Activated T-helper 17 cell treated with anti-CD3 and anti-CD28 coated beads, Interleukin-2, amount 50 U/mL, for 72 hours (primary cell): ENCODE measurements around the gene TMEM51. TPM values are rescaled to one million over a fixed set of nuclear protein-coding genes. Genes with fewer than 3 reads are reported as not detected.
"Not testable (repeated sequence)": the region's sequence is repeated elsewhere in the genome, so short reads cannot be mapped to it uniquely, and the experiment has no call there.

ENCODE experiments used
- ATAC-seq: fragments of 150-1000 bp; cut with Tn5 transposase; replicated peaks from 2 replicates; pipeline ENCODE4 v1.10.0; 2021; ENCODE audit warnings: mild to moderate bottlenecking, moderate library complexity
- H3K27ac Mint-ChIP-seq: one replicate; pipeline ENCODE4 v1.8.0; 2022; ENCODE audit warnings: mixed read lengths
- H3K27me3 Mint-ChIP-seq: one replicate; pipeline ENCODE4 v1.8.0; 2022; ENCODE audit warnings: mixed read lengths
- H3K36me3 Mint-ChIP-seq: one replicate; pipeline ENCODE4 v1.8.0; 2022; ENCODE audit warnings: low read depth, mild to moderate bottlenecking, mixed read lengths
- H3K4me1 Mint-ChIP-seq: one replicate; pipeline ENCODE4 v1.8.0; 2022; ENCODE audit warnings: mixed read lengths
- H3K4me3 Mint-ChIP-seq: one replicate; pipeline ENCODE4 v1.8.0; 2022; ENCODE audit warnings: mild to moderate bottlenecking, mixed read lengths
- H3K9me3 Mint-ChIP-seq: one replicate; pipeline ENCODE4 v1.8.0; 2022; ENCODE audit warnings: mixed read lengths
- total RNA-seq, 2 donors: library from RNA; stranded (reverse); gene quantifications; one replicate each; pipeline ENCODE4 v1.2.3, GENCODE V29; 2022

Gene TMEM51
- total RNA-seq, 2 donors from 2014 or later: not detected

- no peak for ATAC-seq
- H3K4me1 Mint-ChIP-seq: no peaks in the 10 kb centered on the region
- no peak overlapping the region for H3K4me3 Mint-ChIP-seq
- no peaks in the 10 kb centered on the region for H3K36me3 Mint-ChIP-seq
- H3K27ac Mint-ChIP-seq: no peak overlapping the region
- H3K9me3 Mint-ChIP-seq: no peaks in the 10 kb centered on the region
- H3K27me3 Mint-ChIP-seq: peaks cover 3% of the 10 kb centered on the region
Observed at GRCh38 chr1:15120251-15120945, 33.1 kb upstream of the TMEM51 start.

- Mint-ChIP-seq H3K9me3 (no peaks in the 10 kb centered on the region), H3K36me3 (no peaks in the 10 kb centered on the region), H3K4me3 (no peak overlapping the region), H3K27me3 (no peaks in the 10 kb centered on the region), H3K27ac (no peak overlapping the region), H3K4me1 (no peaks in the 10 kb centered on the region)
- no peak for ATAC-seq
Observed at GRCh38 chr1:15122331-15122730, 31.2 kb upstream of the TMEM51 start.

- H3K27ac Mint-ChIP-seq: no peak overlapping the region
- no peaks in the 10 kb centered on the region for H3K36me3 Mint-ChIP-seq
- H3K4me1 Mint-ChIP-seq: no peaks in the 10 kb centered on the region
- H3K27me3 Mint-ChIP-seq: no peaks in the 10 kb centered on the region
- H3K9me3 Mint-ChIP-seq: no peaks in the 10 kb centered on the region
- H3K4me3 Mint-ChIP-seq: no peak overlapping the region
- ATAC-seq: no peak
Observed at GRCh38 chr1:15123270-15123669, 30.3 kb upstream of the TMEM51 start.

GRCh38 chr1:15123925-15124324 is 29.6 kb upstream of the TMEM51 start:
- no peaks in the 10 kb centered on the region for H3K4me1 Mint-ChIP-seq
- no peak overlapping the region for H3K27ac Mint-ChIP-seq
- no peak for ATAC-seq
- H3K27me3 Mint-ChIP-seq: no peaks in the 10 kb centered on the region
- H3K9me3 Mint-ChIP-seq: no peaks in the 10 kb centered on the region
- H3K4me3 Mint-ChIP-seq: no peak overlapping the region
- no peaks in the 10 kb centered on the region for H3K36me3 Mint-ChIP-seq

DNA sequence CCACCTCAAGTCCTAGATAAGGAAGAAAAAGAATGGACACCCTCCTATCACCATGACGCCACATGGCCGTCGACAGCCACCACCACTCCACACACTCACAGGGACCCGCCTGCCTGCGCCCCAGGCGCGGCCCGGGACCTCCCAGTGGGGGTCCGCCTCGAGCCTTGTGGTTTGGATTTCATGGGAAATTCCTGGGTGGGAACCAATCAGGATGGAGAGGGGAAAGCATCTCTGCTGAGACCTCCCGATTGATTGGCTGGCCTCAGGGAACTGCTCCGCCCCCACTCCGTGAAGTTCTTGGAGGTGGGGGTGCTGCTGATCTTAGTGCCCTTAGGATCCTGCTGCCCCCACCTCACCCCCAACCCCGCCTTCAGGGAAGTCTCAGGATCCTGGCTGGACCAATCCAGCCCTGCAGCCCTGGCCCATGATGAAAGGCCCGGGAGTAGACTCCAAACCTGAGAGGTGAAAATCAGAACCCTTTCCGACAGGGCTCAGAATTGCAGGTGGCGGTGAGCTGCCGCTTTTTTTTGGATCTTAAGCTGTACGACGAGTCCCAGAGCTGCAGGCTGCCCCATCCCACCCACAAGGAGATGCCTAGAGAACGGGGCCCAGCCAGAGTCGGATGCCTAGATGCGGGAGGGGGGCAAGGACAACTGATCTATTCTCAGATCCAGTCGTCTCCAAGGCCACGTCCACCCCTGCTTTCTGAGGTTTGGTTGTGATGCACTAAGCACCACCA is 29.0 kb upstream of the TMEM51 start:
- Mint-ChIP-seq H3K4me3 (no peak overlapping the region), H3K36me3 (no peaks in the 10 kb centered on the region), H3K27me3 (no peaks in the 10 kb centered on the region), H3K4me1 (no peaks in the 10 kb centered on the region), H3K9me3 (no peaks in the 10 kb centered on the region), H3K27ac (no peak overlapping the region)
- no peak for ATAC-seq

- H3K36me3 Mint-ChIP-seq: no peaks in the 10 kb centered on the region
- no peak for ATAC-seq
- no peaks in the 10 kb centered on the region for H3K9me3 Mint-ChIP-seq
- no peak overlapping the region for H3K27ac Mint-ChIP-seq
- no peaks in the 10 kb centered on the region for H3K4me1 Mint-ChIP-seq
- H3K4me3 Mint-ChIP-seq: no peak overlapping the region
- no peaks in the 10 kb centered on the region for H3K27me3 Mint-ChIP-seq
Observed at GRCh38 chr1:15125101-15125745, 28.3 kb upstream of the TMEM51 start.

GRCh38 chr1:15128077-15128476 is 25.5 kb upstream of the TMEM51 start:
- H3K4me3 Mint-ChIP-seq: no peak overlapping the region
- no peak for ATAC-seq
- H3K4me1 Mint-ChIP-seq: no peaks in the 10 kb centered on the region
- no peak overlapping the region for H3K27ac Mint-ChIP-seq
- H3K36me3 Mint-ChIP-seq: no peaks in the 10 kb centered on the region
- no peaks in the 10 kb centered on the region for H3K9me3 Mint-ChIP-seq
- peaks cover 4% of the 10 kb centered on the region for H3K27me3 Mint-ChIP-seq

- ATAC-seq: peak; percentile 92
- Mint-ChIP-seq H3K4me1 (no peaks in the 10 kb centered on the region), H3K27ac (no peak overlapping the region), H3K27me3 (peaks cover 4% of the 10 kb centered on the region), H3K9me3 (no peaks in the 10 kb centered on the region), H3K4me3 (no peak overlapping the region), H3K36me3 (no peaks in the 10 kb centered on the region)
Observed at GRCh38 chr1:15128520-15129313, 24.8 kb upstream of the TMEM51 start.

DNA sequence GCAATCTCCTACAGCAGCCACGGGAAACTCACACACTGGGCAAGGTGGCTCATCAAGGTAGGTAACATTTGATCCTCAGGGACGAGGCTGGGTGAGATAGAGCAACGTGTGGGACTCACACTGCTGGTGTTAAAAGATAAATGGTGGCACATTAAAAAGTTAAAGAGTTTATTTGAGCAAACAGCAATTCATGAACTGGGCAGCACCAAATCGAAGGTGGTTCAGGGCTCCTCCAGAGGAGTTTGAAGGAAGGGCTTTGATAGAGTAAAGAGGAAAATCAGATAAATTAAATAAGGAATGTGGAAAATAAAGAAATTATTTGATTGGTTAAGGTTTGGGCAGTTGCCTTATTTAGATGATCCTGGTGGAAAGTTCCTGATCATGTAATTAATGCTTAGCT is 23.6 kb upstream of the TMEM51 start:
- no peak overlapping the region for H3K4me3 Mint-ChIP-seq
- H3K27ac Mint-ChIP-seq: no peak overlapping the region
- ATAC-seq: no peak
- peaks cover 15% of the 10 kb centered on the region for H3K27me3 Mint-ChIP-seq
- H3K36me3 Mint-ChIP-seq: no peaks in the 10 kb centered on the region
- H3K4me1 Mint-ChIP-seq: no peaks in the 10 kb centered on the region
- H3K9me3 Mint-ChIP-seq: no peaks in the 10 kb centered on the region

GRCh38 chr1:15130607-15131006 is 22.9 kb upstream of the TMEM51 start:
- Mint-ChIP-seq H3K4me1 (no peaks in the 10 kb centered on the region), H3K9me3 (no peaks in the 10 kb centered on the region), H3K27ac (no peak overlapping the region), H3K4me3 (no peak overlapping the region), H3K36me3 (no peaks in the 10 kb centered on the region), H3K27me3 (peaks cover 21% of the 10 kb centered on the region)
- ATAC-seq: no peak

DNA sequence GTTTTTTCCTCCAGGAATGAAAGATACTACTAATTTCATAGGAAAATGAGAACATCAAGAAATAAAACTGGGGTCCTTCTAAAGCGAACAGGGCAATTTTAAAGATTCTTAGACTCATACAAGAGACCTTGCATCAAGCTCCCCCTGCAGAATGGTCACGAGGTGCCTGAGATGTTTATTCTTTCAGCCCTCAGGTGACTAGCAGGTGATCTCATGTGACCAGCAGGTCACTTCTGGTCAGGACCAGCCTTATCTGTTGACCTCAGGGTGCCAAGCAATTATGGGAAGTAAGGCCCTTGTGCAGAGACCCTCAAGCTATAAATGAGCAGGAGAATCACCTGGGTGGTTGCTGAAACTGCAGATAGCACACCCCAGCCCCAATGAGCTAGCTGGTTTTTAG is 20.6 kb upstream of the TMEM51 start:
- ATAC-seq: no peak
- Mint-ChIP-seq H3K4me3 (no peak overlapping the region), H3K4me1 (no peaks in the 10 kb centered on the region), H3K27ac (no peak overlapping the region), H3K9me3 (no peaks in the 10 kb centered on the region), H3K27me3 (peaks cover 36% of the 10 kb centered on the region), H3K36me3 (no peaks in the 10 kb centered on the region)

DNA sequence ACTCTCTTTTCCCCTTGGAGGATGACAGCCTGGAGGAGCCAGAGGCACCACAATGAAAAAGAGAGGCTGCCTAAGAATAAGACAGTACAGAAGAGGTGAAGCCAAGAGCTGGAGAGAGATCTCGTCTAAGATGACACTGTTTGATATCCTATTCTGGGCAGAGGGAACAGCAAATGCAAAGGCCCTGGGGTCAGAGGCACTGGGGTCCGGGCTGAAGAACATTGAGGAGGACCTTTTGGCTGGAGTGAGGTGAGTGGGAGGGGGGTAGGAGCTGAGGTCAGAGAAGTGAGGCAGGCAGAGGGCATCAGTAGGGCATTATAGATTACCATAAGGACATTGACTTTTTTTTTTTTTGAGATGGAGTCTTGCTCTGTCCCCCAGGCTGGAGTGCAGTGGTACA is 19.3 kb upstream of the TMEM51 start:
- Mint-ChIP-seq H3K9me3 (no peaks in the 10 kb centered on the region), H3K27ac (no peak overlapping the region), H3K4me1 (no peaks in the 10 kb centered on the region), H3K27me3 (peaks cover 42% of the 10 kb centered on the region), H3K36me3 (no peaks in the 10 kb centered on the region), H3K4me3 (no peak overlapping the region)
- ATAC-seq: no peak

GRCh38 chr1:15135604-15136003 is 17.9 kb upstream of the TMEM51 start:
- H3K4me1 Mint-ChIP-seq, H3K9me3 Mint-ChIP-seq, ATAC-seq, H3K27ac Mint-ChIP-seq, H3K4me3 Mint-ChIP-seq, H3K36me3 Mint-ChIP-seq: not testable (repeated sequence)
- peaks cover 46% of the 10 kb centered on the region for H3K27me3 Mint-ChIP-seq

GRCh38 chr1:15137809-15138208 is 15.7 kb upstream of the TMEM51 start:
- H3K27ac Mint-ChIP-seq: no peak overlapping the region
- H3K27me3 Mint-ChIP-seq: peaks cover 49% of the 10 kb centered on the region

More at GRCh38 chr1:15137809-15138208, 15.7 kb upstream of the TMEM51 start:
- H3K4me1 Mint-ChIP-seq: peaks cover 5% of the 10 kb centered on the region
- ATAC-seq: no peak
- H3K36me3 Mint-ChIP-seq: no peaks in the 10 kb centered on the region
- no peaks in the 10 kb centered on the region for H3K9me3 Mint-ChIP-seq
- H3K4me3 Mint-ChIP-seq: no peak overlapping the region
